Activated T-helper 1 cell treated with anti-CD3 and anti-CD28 coated beads, Interleukin-2, amount 50 U/mL, for 16 hours (primary cell): Measurements from ENCODE around the gene SMIM23.

Source experiments
- DNase-seq, 2 donors: peaks; one replicate each; pipeline ENCODE4 v3.0.0-alpha.2; 2020; ENCODE audit warnings: low read depth in 1 of 2, low spot score in 1 of 2

SMIM23 gene

GRCh38 chr5:171785517-171785916, at the start of gene SMIM23:
SMIM23 (plus strand) TSS chr5:171785817; CDS start chr5:171785872, 55 bp downstream.
- DNase-seq, result no peak

GRCh38 chr5:171736976-171737891, 48.4 kb upstream of the SMIM23 start:
- no peak for DNase-seq

- no peak for DNase-seq
Measured at GRCh38 chr5:171738501-171738900, 47.1 kb upstream of the SMIM23 start.

- DNase-seq, result no peak
Measured at GRCh38 chr5:171739271-171739670, 46.3 kb upstream of the SMIM23 start.

- no peak for DNase-seq
Measured at GRCh38 chr5:171743436-171744076, 42.1 kb upstream of the SMIM23 start.

GRCh38 chr5:171744264-171744663, 41.4 kb upstream of the SMIM23 start:
- no peak for DNase-seq

- no peak for DNase-seq
Measured at GRCh38 chr5:171744882-171745281, 40.7 kb upstream of the SMIM23 start.

- DNase-seq, result no peak
Measured at GRCh38 chr5:171745602-171746001, 40.0 kb upstream of the SMIM23 start.

- DNase-seq, result no peak
Measured at GRCh38 chr5:171747061-171747859, 38.4 kb upstream of the SMIM23 start.

- DNase-seq, result no peak
Measured at GRCh38 chr5:171748720-171749119, 36.9 kb upstream of the SMIM23 start.

- no peak for DNase-seq
Measured at GRCh38 chr5:171749365-171749764, 36.3 kb upstream of the SMIM23 start.

- no peak for DNase-seq
Measured at GRCh38 chr5:171750311-171750788, 35.3 kb upstream of the SMIM23 start.

GRCh38 chr5:171755354-171755821, 30.2 kb upstream of the SMIM23 start:
- DNase-seq, result no peak

- no peak for DNase-seq
Measured at GRCh38 chr5:171757853-171758535, 27.6 kb upstream of the SMIM23 start.

- DNase-seq, result no peak
Measured at GRCh38 chr5:171759777-171760176, 25.8 kb upstream of the SMIM23 start.

- DNase-seq, result no peak
Measured at GRCh38 chr5:171762021-171762608, 23.5 kb upstream of the SMIM23 start.

GRCh38 chr5:171762903-171763302, 22.7 kb upstream of the SMIM23 start:
- DNase-seq, result no peak

- no peak for DNase-seq
Measured at GRCh38 chr5:171764265-171764664, 21.4 kb upstream of the SMIM23 start.

- DNase-seq, result no peak
Measured at GRCh38 chr5:171766875-171767274, 18.7 kb upstream of the SMIM23 start.

GRCh38 chr5:171770153-171770552, 15.5 kb upstream of the SMIM23 start:
- DNase-seq, result no peak
